ENCODE measurements around the gene YWHAQ.
A peak's percentile ranks its signal among the peaks of the same experiment; 100 is the strongest.
"Not testable (repeated sequence)": the region's sequence is repeated elsewhere in the genome, so short reads cannot be mapped to it uniquely, and the experiment has no call there.

The YWHAQ gene

GRCh38 chr2:9630117-9630735 is 571 bp downstream of the YWHAQ start:
- peak; percentile 72 to 86 for DNase-seq

GRCh38 chr2:9629222-9630116 is 1.3 kb downstream of the YWHAQ start:
- DNase-seq, result no peak

DNA sequence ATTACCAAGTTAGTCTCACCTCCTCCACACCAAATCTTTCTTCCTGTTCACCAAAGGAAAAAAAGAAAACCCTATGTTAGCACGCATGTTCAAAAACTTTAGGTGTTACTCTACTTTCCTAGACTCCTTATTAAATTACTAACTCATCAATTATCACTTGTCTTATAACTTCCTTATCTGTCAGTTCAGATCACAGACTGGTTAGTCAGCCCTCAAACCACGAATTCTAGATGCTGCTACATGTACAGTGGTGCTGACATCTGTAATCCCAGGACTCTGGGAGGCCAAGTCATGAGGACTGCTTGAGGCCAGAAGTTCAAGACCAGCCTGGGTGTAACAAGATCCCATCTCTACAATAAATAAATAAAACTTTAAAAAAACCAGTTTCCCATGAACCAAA is 3.5 kb downstream of the YWHAQ start:
- no peak for DNase-seq

DNA sequence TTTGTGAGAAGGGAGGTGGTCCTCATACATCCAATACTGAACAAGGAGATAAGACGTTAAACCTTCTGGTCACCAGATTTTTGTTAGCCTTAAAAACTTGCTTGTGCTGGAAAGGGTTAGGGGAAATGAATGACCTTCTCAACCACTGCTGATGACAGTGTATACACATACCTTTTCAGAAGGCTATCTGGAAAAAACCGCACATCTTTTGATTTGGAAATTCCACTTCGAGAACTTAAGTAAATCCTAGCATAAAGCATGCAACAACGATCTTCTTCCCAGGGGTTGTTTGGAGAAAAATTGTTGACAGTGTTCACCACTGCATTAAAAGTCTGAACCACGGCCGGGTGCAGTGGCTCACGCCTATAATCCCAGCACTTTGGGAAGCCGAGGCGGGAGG is 7.6 kb downstream of the YWHAQ start:
- DNase-seq, result no peak

DNA sequence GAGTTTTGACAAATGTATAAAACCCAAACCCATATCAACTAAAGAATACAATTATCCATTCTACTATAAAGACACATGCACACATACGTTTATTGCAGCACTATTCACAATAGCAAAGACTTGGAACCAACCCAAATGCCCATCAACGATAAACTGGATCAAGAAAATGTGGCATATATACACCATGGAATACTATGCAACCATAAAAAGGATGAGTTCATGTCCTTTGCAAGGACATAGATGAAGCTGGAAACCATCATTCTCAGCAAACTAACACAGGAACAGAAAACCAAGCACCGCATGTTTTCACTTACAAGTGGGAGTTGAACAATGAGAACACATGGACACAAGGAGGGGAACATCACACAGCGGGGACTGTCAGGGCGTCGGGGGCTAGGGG is 9.1 kb downstream of the YWHAQ start:
- not testable (repeated sequence) for DNase-seq

GRCh38 chr2:9618410-9618809 is 12.4 kb downstream of the YWHAQ start:
- DNase-seq, result no peak

DNA sequence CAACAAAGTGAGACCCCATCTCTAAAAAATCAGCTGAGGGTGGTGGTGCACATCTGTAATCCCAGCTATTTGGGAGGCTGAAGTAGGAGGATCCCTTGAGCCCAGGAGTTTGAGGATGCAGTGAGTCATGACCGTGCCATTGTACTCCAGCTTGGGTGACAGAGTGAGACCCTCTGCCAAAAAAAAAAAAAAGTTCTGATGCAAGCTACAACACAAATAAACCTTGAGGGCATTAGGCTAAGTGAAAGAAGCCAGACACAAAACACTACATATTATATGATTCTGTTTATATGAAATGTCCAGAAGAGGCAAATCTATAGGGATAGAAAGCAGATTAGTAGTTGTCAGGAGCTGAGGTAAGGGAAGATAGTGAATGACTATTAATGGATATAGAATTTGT is 13.0 kb downstream of the YWHAQ start:
- DNase-seq, result no peak

DNA sequence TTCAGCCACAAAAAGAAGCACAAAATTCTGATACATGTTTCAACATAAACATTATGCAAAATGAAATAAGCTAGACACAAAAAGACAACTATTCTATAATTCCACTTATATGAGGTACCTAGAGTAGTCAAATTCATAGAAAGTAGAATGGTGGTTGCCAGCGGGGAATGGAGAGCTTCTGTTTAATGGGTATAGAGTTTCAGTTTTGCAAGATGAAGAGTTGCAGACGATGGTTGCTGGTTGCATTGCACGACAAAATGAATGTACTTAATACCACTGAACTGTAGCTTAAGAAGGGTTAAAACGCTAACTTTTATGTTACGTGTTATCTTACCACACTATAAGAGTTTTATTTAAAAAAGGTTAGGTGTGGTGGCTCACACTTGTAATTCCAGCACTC is 13.5 kb downstream of the YWHAQ start:
- DNase-seq, result no peak

DNA sequence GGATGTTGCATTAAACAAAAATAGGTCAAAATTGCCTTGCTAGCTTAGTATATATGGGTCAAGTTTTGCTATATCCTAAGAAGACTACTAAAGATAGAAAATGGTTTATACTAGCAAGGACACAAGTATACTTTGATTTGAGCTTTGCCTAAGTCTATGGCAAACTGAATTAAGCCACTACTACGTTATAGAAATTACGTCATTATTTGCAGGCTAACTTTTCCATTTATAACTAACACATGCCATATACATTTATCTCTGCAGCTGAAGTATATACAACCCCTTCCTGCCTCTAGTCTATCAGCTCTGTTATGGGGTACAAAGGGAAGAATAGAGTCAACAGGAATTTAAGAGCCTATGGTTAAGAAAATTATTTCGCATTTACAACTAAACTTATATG is 16.2 kb downstream of the YWHAQ start:
- no peak for DNase-seq

DNA sequence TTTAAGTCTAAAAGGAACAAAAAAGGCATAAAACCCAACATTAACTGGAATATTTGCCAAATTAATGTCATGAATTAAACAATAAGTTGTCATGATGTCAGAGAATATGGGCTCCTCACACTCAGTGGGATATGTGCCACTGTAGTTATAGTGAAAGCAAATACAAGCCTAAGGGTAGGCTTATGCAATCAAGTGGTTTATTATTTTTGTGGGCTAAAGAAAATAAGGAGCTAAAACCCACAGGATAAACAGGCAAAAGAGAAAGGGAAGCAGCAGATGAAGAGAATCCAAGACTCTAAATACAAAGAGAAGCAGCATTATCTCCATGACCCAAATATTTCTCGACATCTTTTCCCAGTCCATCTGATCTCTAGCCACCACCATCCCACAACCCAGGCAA is 17.5 kb downstream of the YWHAQ start:
- DNase-seq, result no peak

DNA sequence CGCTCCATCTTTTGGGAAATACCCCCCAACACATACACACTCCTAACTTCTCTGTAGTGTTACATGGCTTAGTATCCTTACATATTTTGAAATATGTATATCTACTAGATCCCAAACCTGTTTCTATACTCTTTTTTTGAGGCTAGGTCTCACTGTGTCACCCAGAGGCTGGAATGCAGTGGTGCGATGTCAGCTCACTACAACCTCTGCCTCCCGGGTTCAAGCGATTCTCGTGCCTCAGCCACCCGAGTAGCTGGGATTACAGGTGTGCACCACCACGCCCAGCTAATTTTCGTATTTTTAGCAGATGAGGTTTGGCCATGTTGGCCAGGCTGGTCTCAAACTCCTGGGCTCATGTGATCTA is 19.3 kb downstream of the YWHAQ start:
- DNase-seq, result not testable (repeated sequence)

- no peak for DNase-seq
These were observed 19.8 kb downstream of the YWHAQ start for GRCh38 chr2:9610781-9611548.

GRCh38 chr2:9608491-9608890 is 22.3 kb downstream of the YWHAQ start:
- not testable (repeated sequence) for DNase-seq

- DNase-seq, result no peak
These were observed 28.4 kb downstream of the YWHAQ start for GRCh38 chr2:9602412-9602811.

- no peak for DNase-seq
These were observed 29.4 kb downstream of the YWHAQ start for GRCh38 chr2:9601397-9601796.

GRCh38 chr2:9599430-9599829 is 31.4 kb downstream of the YWHAQ start:
- DNase-seq, result no peak

DNA sequence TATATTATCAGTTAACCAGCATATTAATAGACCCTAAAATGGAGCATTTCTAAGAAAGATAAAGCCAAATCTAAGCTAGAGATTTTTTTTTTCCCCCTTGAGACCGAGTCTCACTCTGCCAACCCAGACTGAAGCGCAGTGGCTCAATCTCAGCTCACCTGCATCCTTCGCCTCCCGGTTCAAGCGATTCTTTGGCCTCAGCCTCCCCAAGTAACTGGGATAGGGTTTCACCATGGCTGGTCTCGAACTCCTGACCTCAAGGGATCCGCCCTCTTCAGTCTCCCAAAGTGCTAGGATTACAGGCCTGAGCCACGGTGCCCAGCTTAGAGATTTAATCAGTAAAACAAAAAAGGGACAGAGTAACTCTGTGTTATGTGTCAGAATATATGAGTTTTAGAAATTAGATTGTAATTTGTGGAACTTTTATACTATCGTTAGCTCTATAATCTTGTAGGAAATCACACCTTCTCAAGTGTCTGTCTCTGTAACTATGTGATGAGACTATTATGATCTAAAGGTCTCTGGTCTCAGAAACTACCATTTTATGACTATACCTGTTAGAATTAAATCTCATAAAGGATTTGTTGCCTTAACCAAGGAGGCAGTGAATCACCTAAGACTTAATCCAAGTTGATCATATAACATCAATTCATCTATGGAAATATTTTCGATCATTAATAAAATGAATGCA is 34.0 kb downstream of the YWHAQ start:
- no peak for DNase-seq

DNA sequence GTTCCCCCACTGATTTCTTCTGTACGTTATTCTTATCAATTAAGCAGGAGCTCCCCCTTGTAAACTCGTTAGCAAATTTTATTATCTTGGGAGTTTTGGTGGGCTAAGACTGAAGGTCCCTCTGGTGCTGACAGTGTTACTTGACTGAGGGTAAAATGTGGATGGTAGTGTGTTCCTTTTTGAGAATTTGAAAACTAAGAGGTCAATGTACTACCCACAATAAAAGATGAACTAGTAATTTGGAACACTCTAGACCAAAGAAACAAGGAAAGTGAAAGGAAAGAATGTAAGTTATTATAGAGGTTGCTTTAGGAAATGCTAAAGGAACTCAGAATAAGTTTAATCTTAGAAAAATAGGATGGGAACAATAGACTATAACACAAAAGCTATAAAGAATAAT is 35.1 kb downstream of the YWHAQ start:
- DNase-seq, result no peak

GRCh38 chr2:9595256-9595655 is 35.5 kb downstream of the YWHAQ start:
- DNase-seq, result not testable (repeated sequence)

- no peak for DNase-seq
These were observed 36.3 kb downstream of the YWHAQ start for GRCh38 chr2:9594366-9595054.

DNA sequence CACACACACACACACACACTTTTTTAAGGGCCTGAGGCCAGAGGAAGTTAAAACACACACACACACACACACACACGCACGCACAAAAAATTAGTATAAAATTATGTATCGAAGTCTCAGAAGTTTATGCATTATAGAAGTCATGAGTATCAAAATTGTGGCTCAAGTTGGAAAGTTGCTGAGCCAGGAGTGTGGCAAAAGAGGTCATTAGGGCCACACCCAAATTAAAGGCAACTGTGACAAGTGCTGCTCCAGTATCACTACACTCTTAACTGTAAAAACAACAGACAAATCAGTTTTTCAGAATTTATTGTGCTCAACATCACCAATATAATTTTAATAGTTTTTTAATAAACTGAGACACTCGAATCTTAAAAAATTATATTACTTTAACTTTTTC is 36.9 kb downstream of the YWHAQ start:
- DNase-seq, result no peak

DNA sequence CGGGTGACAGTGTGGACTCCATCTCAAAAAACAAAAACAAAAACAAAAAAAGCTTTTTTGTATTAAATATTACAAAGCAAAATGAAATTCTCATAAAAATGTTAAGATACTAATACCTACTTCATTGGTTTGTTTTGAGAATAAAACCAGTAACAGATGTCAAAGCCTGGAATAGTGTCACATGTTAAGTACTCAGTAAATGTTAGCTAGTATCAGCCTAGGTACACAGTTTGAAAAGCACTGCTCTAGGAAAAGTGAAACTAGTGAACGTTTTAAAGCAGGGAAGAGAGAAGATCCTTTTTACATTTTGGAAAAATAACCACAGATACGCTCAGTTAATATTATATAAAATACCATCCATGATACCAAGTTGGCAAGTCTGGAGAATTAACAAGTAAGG is 38.1 kb downstream of the YWHAQ start:
- no peak for DNase-seq

DNA sequence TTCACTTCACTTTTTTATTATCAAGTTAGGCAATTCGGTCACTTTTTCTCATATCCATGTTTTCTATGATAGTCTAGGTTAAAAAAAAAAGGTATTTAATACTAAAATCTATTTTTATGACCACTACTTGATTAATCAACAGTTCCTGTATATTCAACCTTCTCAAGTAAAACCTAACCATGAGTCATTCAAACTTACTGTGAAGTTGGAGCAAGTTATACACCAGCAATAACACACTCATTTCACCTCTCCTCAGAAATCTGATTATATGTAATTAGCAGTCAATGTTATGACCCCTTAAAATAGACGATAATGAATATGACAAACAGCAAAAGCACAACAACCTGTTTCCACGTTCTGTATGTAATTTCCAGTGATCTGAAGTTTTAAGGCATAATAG is 40.2 kb downstream of the YWHAQ start:
- DNase-seq, result no peak

Measured in SHP77 (cell line).